SK-N-MC (cell line): ENCODE results near the gene ASIC3.

Experiments
- EZH2 ChIP-seq: fragments of 200-600 bp; sonication (generic); IDR thresholded peaks from one replicate; pipeline ENCODE4 v1.6.1; 2017; ENCODE audit warnings: antibody characterized with exemption
- FOXP2 ChIP-seq: optimal IDR thresholded peaks from 2 replicates; pipeline ENCODE3; 2011; ENCODE audit warnings: mild to moderate bottlenecking, moderate library complexity; ENCODE audit not compliant: insufficient read depth; ENCODE audit errors: extremely low read length, control extremely low read depth
- POLR2AphosphoS5 ChIP-seq: IDR thresholded peaks from 2 replicates; pipeline ENCODE4 v1.6.1; 2012; ENCODE audit warnings: mild to moderate bottlenecking, low read depth, low read length, borderline replicate concordance

GRCh38 chr7:151046603-151047573 is 1.4 kb upstream of the ASIC3 start:
- TF ChIP-seq POLR2AphosphoS5: no peak; the same call in 1 of the 2 replicates
- TF ChIP-seq FOXP2: no peak
- TF ChIP-seq EZH2: no peak
